ENCODE data around the gene GREB1. TPM values are rescaled to one million over a fixed set of nuclear protein-coding genes. Genes with fewer than 3 reads are reported as not detected.

The GREB1 gene
- total RNA-seq, 1 experiment from 2014 or later, result 1.3 TPM

DNA sequence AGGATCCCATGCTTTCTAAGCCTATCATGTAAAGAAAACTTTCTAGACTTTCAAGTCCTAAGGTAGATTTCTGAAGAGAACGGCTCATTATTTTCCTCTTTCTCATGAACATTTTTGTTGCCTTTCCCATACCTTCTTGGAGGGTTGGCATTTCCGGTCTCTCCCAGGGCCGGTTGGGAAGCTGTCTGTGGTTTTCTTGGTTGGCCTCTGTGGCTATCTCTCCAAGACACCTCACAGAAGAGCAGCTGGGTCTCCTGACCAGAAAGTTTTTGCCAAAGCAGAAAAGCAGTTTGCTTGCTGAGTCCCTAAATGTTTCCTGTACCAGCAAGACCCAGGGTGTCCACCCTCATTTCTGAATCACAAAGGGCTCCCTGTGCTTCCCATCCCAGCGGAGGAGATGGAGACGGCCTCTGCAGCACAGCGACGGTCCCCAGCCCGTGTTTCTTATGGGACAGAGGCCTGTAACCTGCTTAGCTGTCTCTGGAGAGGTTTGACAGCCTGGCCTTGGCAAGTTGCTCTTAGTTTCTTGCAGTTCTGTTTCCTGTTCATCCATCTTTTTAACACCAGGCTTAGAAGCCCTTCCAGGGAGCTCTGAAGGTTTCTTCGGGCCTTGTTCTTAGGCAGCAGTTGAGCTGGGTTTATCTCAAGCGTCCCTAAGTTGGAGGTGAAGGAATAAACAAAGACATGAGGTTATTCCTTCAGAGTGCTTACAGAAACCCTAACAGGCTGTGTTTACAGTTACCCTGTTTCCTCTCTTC, 39.8 kb downstream of the GREB1 start:
- no TSS peak for BruUV-seq (replicated peaks)
- Histone ChIP-seq H3K9me3 (ENCODE audit: low read depth, low read length, poor library complexity, severe bottlenecking) (no peaks in the 10 kb centered on the region), H3K27me3 (replicated peaks; ENCODE audit: insufficient read depth, low read depth, low read length, poor library complexity) (no peaks in the 10 kb centered on the region), H3K36me3 (ENCODE audit: insufficient read depth, low read length, poor library complexity, severe bottlenecking) (no peaks in the 10 kb centered on the region), H3K27ac (ENCODE audit: low read depth, low read length, poor library complexity, severe bottlenecking) (no peak overlapping the region), H3K4me3 (ENCODE audit: low read depth, low read length, poor library complexity, severe bottlenecking) (no peak overlapping the region), H3K4me1 (ENCODE audit: insufficient read depth, low read length, poor library complexity, severe bottlenecking) (no peaks in the 10 kb centered on the region)
- TF ChIP-seq, protein P1, sequence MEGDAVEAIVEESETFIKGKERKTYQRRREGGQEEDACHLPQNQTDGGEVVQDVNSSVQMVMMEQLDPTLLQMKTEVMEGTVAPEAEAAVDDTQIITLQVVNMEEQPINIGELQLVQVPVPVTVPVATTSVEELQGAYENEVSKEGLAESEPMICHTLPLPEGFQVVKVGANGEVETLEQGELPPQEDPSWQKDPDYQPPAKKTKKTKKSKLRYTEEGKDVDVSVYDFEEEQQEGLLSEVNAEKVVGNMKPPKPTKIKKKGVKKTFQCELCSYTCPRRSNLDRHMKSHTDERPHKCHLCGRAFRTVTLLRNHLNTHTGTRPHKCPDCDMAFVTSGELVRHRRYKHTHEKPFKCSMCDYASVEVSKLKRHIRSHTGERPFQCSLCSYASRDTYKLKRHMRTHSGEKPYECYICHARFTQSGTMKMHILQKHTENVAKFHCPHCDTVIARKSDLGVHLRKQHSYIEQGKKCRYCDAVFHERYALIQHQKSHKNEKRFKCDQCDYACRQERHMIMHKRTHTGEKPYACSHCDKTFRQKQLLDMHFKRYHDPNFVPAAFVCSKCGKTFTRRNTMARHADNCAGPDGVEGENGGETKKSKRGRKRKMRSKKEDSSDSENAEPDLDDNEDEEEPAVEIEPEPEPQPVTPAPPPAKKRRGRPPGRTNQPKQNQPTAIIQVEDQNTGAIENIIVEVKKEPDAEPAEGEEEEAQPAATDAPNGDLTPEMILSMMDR (conservative IDR thresholded peaks at IDR 0.05; ENCODE audit: low read depth, low read length), result no peak
- TF ChIP-seq EZH2 (IDR thresholded peaks at IDR 0.05; ENCODE audit: borderline replicate concordance, low read depth, low read length, poor library complexity, severe bottlenecking), result no peak
- intact Hi-C loops (cut with micrococcal nuclease; ENCODE audit: unreplicated experiment), result no loop called here
- CTCF ChIA-PET, result no interaction called here
- POLR2A ChIA-PET (ENCODE audit: low non-redundant PET), result no interaction called here
- DNase-seq (ENCODE audit: low spot score), result no peak

DNA sequence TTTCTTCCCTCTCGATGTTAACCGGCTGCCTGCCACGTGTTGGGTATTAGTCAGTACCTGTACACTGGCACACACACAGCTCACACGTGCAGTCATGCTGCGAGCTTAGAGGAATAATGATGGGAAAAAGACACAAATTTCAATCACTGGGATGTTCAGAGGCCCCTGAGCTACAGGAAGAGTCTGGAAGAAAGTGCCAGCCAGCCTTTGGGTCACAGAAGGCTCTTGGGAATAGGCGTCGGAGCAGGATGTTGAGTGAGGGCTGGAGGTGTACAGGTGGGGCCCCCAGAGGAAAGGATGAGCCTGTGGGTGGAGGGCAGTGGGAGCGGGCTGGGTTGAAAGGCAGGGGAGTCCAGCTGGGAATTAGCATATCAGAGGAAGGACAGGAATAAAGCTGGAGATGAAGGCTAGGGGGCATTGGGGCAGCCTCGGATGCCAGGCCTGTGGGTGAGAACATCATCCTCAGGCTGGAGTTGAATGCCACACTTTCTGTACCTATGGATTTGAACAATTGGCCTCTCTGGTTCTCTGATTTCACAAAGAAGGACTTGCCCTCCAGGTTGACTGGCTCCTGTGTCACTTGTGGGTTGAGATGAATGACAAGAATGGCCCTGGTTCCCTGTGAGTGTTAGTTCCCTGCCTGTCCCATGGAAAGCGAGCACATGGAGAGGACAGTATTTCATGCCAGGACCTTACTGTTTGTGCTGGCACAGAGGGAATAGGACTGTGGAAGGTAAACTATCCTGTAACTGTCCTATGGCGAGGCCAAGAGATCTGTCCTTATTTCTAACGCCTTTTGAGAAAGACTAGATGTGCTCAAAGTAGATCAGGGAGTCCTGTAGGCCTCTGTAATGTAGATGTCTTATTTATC, 40.6 kb downstream of the GREB1 start:
- Histone ChIP-seq H3K27ac (ENCODE audit: low read depth, low read length, poor library complexity, severe bottlenecking) (no peak overlapping the region), H3K36me3 (ENCODE audit: insufficient read depth, low read length, poor library complexity, severe bottlenecking) (no peaks in the 10 kb centered on the region), H3K27me3 (replicated peaks; ENCODE audit: insufficient read depth, low read depth, low read length, poor library complexity) (no peaks in the 10 kb centered on the region), H3K4me3 (ENCODE audit: low read depth, low read length, poor library complexity, severe bottlenecking) (no peak overlapping the region), H3K4me1 (ENCODE audit: insufficient read depth, low read length, poor library complexity, severe bottlenecking) (no peaks in the 10 kb centered on the region), H3K9me3 (ENCODE audit: low read depth, low read length, poor library complexity, severe bottlenecking) (no peaks in the 10 kb centered on the region)
- CTCF ChIA-PET, result no interaction called here
- DNase-seq (ENCODE audit: low spot score), result no peak
- intact Hi-C loops (cut with micrococcal nuclease; ENCODE audit: unreplicated experiment), result no loop called here
- TF ChIP-seq, protein P1 (conservative IDR thresholded peaks at IDR 0.05; ENCODE audit: low read depth, low read length), result no peak
- no peak for TF ChIP-seq EZH2 (IDR thresholded peaks at IDR 0.05; ENCODE audit: borderline replicate concordance, low read depth, low read length, poor library complexity, severe bottlenecking)
- BruUV-seq (replicated peaks), result no TSS peak
- POLR2A ChIA-PET (ENCODE audit: low non-redundant PET), result no interaction called here

DNA sequence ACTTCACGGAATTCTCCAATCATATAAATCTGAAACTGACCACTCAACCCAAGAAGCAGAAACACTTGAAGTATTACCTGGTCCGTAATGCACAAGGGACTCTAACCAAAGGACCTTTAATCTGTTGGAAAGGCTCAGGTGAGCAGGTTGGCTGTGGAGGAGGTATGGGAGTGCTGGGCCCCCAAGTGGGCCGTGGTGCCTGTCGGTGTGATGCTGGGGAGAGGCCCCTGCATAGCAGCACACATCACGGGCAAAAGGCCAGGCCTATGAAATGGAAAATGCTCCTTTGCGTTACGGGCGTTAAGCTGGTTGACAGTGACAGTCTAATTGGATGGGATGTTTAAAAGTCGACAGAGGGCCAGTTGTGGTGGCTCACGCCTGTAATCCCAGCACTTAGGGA, 42.6 kb downstream of the GREB1 start:
- H3K4me3 ChIP-seq (ENCODE audit: low read depth, low read length, poor library complexity, severe bottlenecking), result no peak overlapping the region
- H3K27ac ChIP-seq (ENCODE audit: low read depth, low read length, poor library complexity, severe bottlenecking), result no peak overlapping the region
- no peaks in the 10 kb centered on the region for H3K27me3 ChIP-seq (replicated peaks; ENCODE audit: insufficient read depth, low read depth, low read length, poor library complexity)
- BruUV-seq (replicated peaks), result no TSS peak
- CTCF ChIA-PET, result no interaction called here
- POLR2A ChIA-PET (ENCODE audit: low non-redundant PET), result no interaction called here
- DNase-seq (ENCODE audit: low spot score), result no peak
- intact Hi-C loops (cut with micrococcal nuclease; ENCODE audit: unreplicated experiment), result no loop called here
- no peaks in the 10 kb centered on the region for H3K4me1 ChIP-seq (ENCODE audit: insufficient read depth, low read length, poor library complexity, severe bottlenecking)
- no peaks in the 10 kb centered on the region for H3K9me3 ChIP-seq (ENCODE audit: low read depth, low read length, poor library complexity, severe bottlenecking)
- no peaks in the 10 kb centered on the region for H3K36me3 ChIP-seq (ENCODE audit: insufficient read depth, low read length, poor library complexity, severe bottlenecking)
- TF ChIP-seq EZH2 (IDR thresholded peaks at IDR 0.05; ENCODE audit: borderline replicate concordance, low read depth, low read length, poor library complexity, severe bottlenecking), result no peak
- TF ChIP-seq, protein P1 (conservative IDR thresholded peaks at IDR 0.05; ENCODE audit: low read depth, low read length), result no peak
